PC-3 (cell line): Measurements from ENCODE around the gene PTPN1. TPM values are rescaled to one million over a fixed set of nuclear protein-coding genes. Genes with fewer than 3 reads are reported as not detected.

Experiments
- ATAC-seq: fragments of 200-7000 bp; cut with Tn5 transposase; 2 replicates; pipeline ENCODE4 v1.9.1; 2020; ENCODE audit warnings: mild to moderate bottlenecking, moderate library complexity
- BruUV-seq: library from RNA; stranded (reverse); fragments of 400-500 nt; replicated peaks from 2 replicates; lab custom pipeline; 2021; lab: Mats Ljungman, UMichigan
- CTCF ChIA-PET: fragments of 300-600 bp; sonication (Branson Sonifier 250); formaldehyde crosslinking; loops from one replicate; lab custom pipeline; 2022; ENCODE audit warnings: antibody characterized with exemption; lab: Charles Lee
- POLR2A ChIA-PET: fragments of 300-600 bp; sonication (Branson Sonifier 250); formaldehyde crosslinking; loops from one replicate; lab custom pipeline; 2022; ENCODE audit warnings: antibody characterized with exemption; ENCODE audit not compliant: unreplicated experiment; lab: Charles Lee
- DNase-seq: peaks from one replicate; pipeline ENCODE4 v3.0.0-alpha.2; 2015
- H2AFZ ChIP-seq: fragments of 300-600 bp; sonication (generic); 2 replicates; pipeline ENCODE4 v1.6.0; 2016; ENCODE audit warnings: antibody characterized with exemption, low read length
- H3F3A ChIP-seq: fragments of 300-600 bp; sonication (generic); one replicate; pipeline ENCODE4 v1.6.0; 2017; ENCODE audit warnings: antibody characterized with exemption, low read length, control low read depth, mild to moderate bottlenecking; ENCODE audit not compliant: unreplicated experiment
- H3K27ac ChIP-seq: fragments of 300-600 bp; sonication (generic); 2 replicates; pipeline ENCODE4 v1.5.1; 2016; ENCODE audit warnings: mild to moderate bottlenecking, low read length
- H3K27me3 ChIP-seq: fragments of 300-600 bp; sonication (generic); 2 replicates; pipeline ENCODE4 v1.6.1; 2016; ENCODE audit warnings: low read length, mixed read lengths
- H3K36me3 ChIP-seq: fragments of 300-600 bp; sonication (generic); 2 replicates; pipeline ENCODE4 v1.6.1; 2016; ENCODE audit warnings: low read depth, mixed run types, low read length, mixed read lengths
- H3K4me1 ChIP-seq: fragments of 300-600 bp; sonication (generic); 2 replicates; pipeline ENCODE4 v1.5.1; 2016; ENCODE audit warnings: low read length; ENCODE audit not compliant: insufficient read depth
- H3K4me2 ChIP-seq: fragments of 300-600 bp; sonication (generic); 2 replicates; pipeline ENCODE4 v1.6.0; 2016; ENCODE audit warnings: low read length
- H3K4me3 ChIP-seq: fragments of 300-600 bp; sonication (generic); 2 replicates; pipeline ENCODE4 v1.5.1; 2016; ENCODE audit warnings: mild to moderate bottlenecking, low read length, mixed read lengths
- H3K79me2 ChIP-seq: fragments of 300-600 bp; sonication (generic); 2 replicates; pipeline ENCODE4 v1.6.1; 2017; ENCODE audit warnings: low read length, mixed read lengths
- H3K9ac ChIP-seq: fragments of 300-600 bp; sonication (generic); 2 replicates; pipeline ENCODE4 v1.6.0; 2016; ENCODE audit warnings: mild to moderate bottlenecking, low read length
- H3K9me2 ChIP-seq: fragments of 300-600 bp; sonication (generic); replicated peaks from 2 replicates; pipeline ENCODE4 v1.6.1; 2016; ENCODE audit warnings: mixed run types, low read length, mixed read lengths
- H3K9me3 ChIP-seq: fragments of 300-600 bp; sonication (generic); 2 replicates; pipeline ENCODE4 v1.6.1; 2016; ENCODE audit warnings: low read length, mixed read lengths
- H4K20me1 ChIP-seq: fragments of 300-600 bp; sonication (generic); 2 replicates; pipeline ENCODE4 v1.6.1; 2016; ENCODE audit warnings: low read length, mixed read lengths
- CTCF ChIP-seq: fragments of 300-600 bp; sonication (generic); conservative IDR thresholded peaks from 2 replicates; pipeline ENCODE4 v1.5.1; 2017; ENCODE audit warnings: antibody characterized with exemption, low read depth, mild to moderate bottlenecking, low read length
- EZH2 ChIP-seq: fragments of 300-600 bp; sonication (generic); IDR thresholded peaks from one replicate; pipeline ENCODE4 v1.6.1; 2017; ENCODE audit warnings: antibody characterized with exemption, mild to moderate bottlenecking, low read length; ENCODE audit not compliant: unreplicated experiment
- EZH2phosphoT487 ChIP-seq: fragments of 300-600 bp; sonication (generic); IDR thresholded peaks from 2 replicates; pipeline ENCODE4 v1.6.1; 2018; ENCODE audit warnings: mild to moderate bottlenecking, antibody characterized with exemption, low read length, borderline replicate concordance
- intact Hi-C: fragments of 100-400 bp; cut with micrococcal nuclease; formaldehyde crosslinking; loops from 2 replicates; pipeline ENCODE4 v1.9.0; 2023
- total RNA-seq: library from RNA; depleted of rRNA; stranded (reverse); fragments of >200 nt; gene quantifications from 2 replicates; pipeline ENCODE4 v1.2.3, GENCODE V29; 2014

Gene PTPN1
- total RNA-seq, 1 experiment from 2014 or later: 47.7 TPM

- no TSS peak for BruUV-seq
- POLR2A ChIA-PET: interaction anchor here (0.6 kb wide), 1 partner anchor 758 kb away, joined by 11 read pairs; no protein-coding TSS in a partner anchor
- intact Hi-C loops: no loop called here
Measured at GRCh38 chr20:50582092-50582491, 71.9 kb downstream of the PTPN1 start.

GRCh38 chr20:50582591-50583234 is 72.5 kb downstream of the PTPN1 start:
- H3K79me2 ChIP-seq: no peaks in the 10 kb centered on the region
- no peak overlapping the region for H3K27ac ChIP-seq
- ChIA-PET POLR2A (no interaction called here), CTCF (no interaction called here)
- DNase-seq: no peak
- no peaks in the 10 kb centered on the region for H3K9me3 ChIP-seq
- peaks cover 62% of the 10 kb centered on the region for H3K36me3 ChIP-seq
- no peaks in the 10 kb centered on the region for H3K9me2 ChIP-seq
- intact Hi-C loops: no loop called here
- ATAC-seq: no peak
- no peak overlapping the region for H3K4me2 ChIP-seq
- no TSS peak for BruUV-seq
- no peak overlapping the region for H2AFZ ChIP-seq
- no peak overlapping the region for H3K4me3 ChIP-seq
- no peaks in the 10 kb centered on the region for H3F3A ChIP-seq
- H3K4me1 ChIP-seq: no peaks in the 10 kb centered on the region
- H3K27me3 ChIP-seq: no peaks in the 10 kb centered on the region
- no peak for TF ChIP-seq CTCF
- no peak for TF ChIP-seq EZH2
- no peak for TF ChIP-seq EZH2phosphoT487
- no peaks in the 10 kb centered on the region for H4K20me1 ChIP-seq
- no peak overlapping the region for H3K9ac ChIP-seq

More at GRCh38 chr20:50582092-50582491, 71.9 kb downstream of the PTPN1 start:
- H3K9me2 ChIP-seq: no peaks in the 10 kb centered on the region
- no peak overlapping the region for H3K27ac ChIP-seq
- no peaks in the 10 kb centered on the region for H3K27me3 ChIP-seq
- no peaks in the 10 kb centered on the region for H3K79me2 ChIP-seq
- no peak overlapping the region for H3K4me3 ChIP-seq
- no peak overlapping the region for H2AFZ ChIP-seq
- no peaks in the 10 kb centered on the region for H3F3A ChIP-seq
- TF ChIP-seq CTCF: no peak
- no peaks in the 10 kb centered on the region for H3K4me1 ChIP-seq
- H3K9me3 ChIP-seq: no peaks in the 10 kb centered on the region
- ATAC-seq (no peak), DNase-seq (no peak)
- no peak overlapping the region for H3K9ac ChIP-seq
- CTCF ChIA-PET: interaction anchor here (0.6 kb wide), 1 partner anchor 385 kb away, joined by 4 read pairs; no protein-coding TSS in a partner anchor
- no peaks in the 10 kb centered on the region for H4K20me1 ChIP-seq
- H3K36me3 ChIP-seq: peaks cover 66% of the 10 kb centered on the region
- no peak overlapping the region for H3K4me2 ChIP-seq

- no peaks in the 10 kb centered on the region for H3K9me2 ChIP-seq
- no peaks in the 10 kb centered on the region for H3K79me2 ChIP-seq
- BruUV-seq: TSS peak; percentile 23
- POLR2A ChIA-PET: no interaction called here
- H3F3A ChIP-seq: no peaks in the 10 kb centered on the region
- ATAC-seq (no peak), DNase-seq (no peak)
- no peak overlapping the region for H3K4me2 ChIP-seq
- no peak overlapping the region for H3K4me3 ChIP-seq
- H3K4me1 ChIP-seq: no peaks in the 10 kb centered on the region
- peaks cover 54% of the 10 kb centered on the region for H3K36me3 ChIP-seq
- H3K9me3 ChIP-seq: no peaks in the 10 kb centered on the region
- no peak overlapping the region for H3K27ac ChIP-seq
- no peaks in the 10 kb centered on the region for H4K20me1 ChIP-seq
- intact Hi-C loops: no loop called here
- CTCF ChIA-PET: no interaction called here
- TF ChIP-seq CTCF: no peak
- TF ChIP-seq EZH2: no peak
- TF ChIP-seq EZH2phosphoT487: no peak
- no peak overlapping the region for H3K9ac ChIP-seq
- H3K27me3 ChIP-seq: no peaks in the 10 kb centered on the region
- no peak overlapping the region for H2AFZ ChIP-seq
Measured at GRCh38 chr20:50583442-50584150, 73.4 kb downstream of the PTPN1 start.
